ENCODE results near the gene COMMD1.

Gene COMMD1

DNA sequence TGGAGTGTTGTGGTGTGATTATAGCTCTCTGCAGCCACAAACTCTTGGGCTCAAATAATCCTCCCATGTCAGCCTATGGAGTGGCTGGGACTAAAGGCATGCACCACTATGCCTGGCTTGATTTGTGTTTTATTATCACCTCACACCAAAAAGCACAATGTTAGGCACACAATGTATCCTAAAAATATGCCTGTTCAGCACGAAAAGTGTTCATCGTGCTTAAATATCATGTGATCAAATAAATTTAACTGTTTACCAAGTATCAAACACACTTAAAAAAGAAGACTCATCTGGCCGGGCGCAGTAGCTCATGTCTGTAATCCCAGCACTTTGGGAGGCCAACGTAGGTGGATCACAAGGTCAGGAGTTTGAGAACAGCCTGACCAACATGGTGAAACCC is 22.6 kb upstream of the COMMD1 start:
- TF ChIP-seq, protein P1, sequence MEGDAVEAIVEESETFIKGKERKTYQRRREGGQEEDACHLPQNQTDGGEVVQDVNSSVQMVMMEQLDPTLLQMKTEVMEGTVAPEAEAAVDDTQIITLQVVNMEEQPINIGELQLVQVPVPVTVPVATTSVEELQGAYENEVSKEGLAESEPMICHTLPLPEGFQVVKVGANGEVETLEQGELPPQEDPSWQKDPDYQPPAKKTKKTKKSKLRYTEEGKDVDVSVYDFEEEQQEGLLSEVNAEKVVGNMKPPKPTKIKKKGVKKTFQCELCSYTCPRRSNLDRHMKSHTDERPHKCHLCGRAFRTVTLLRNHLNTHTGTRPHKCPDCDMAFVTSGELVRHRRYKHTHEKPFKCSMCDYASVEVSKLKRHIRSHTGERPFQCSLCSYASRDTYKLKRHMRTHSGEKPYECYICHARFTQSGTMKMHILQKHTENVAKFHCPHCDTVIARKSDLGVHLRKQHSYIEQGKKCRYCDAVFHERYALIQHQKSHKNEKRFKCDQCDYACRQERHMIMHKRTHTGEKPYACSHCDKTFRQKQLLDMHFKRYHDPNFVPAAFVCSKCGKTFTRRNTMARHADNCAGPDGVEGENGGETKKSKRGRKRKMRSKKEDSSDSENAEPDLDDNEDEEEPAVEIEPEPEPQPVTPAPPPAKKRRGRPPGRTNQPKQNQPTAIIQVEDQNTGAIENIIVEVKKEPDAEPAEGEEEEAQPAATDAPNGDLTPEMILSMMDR (IDR thresholded peaks at IDR 0.05; ENCODE audit: extremely low read depth, missing control alignments) = no peak
- DNase-seq (ENCODE audit: low spot score) = no peak

DNA sequence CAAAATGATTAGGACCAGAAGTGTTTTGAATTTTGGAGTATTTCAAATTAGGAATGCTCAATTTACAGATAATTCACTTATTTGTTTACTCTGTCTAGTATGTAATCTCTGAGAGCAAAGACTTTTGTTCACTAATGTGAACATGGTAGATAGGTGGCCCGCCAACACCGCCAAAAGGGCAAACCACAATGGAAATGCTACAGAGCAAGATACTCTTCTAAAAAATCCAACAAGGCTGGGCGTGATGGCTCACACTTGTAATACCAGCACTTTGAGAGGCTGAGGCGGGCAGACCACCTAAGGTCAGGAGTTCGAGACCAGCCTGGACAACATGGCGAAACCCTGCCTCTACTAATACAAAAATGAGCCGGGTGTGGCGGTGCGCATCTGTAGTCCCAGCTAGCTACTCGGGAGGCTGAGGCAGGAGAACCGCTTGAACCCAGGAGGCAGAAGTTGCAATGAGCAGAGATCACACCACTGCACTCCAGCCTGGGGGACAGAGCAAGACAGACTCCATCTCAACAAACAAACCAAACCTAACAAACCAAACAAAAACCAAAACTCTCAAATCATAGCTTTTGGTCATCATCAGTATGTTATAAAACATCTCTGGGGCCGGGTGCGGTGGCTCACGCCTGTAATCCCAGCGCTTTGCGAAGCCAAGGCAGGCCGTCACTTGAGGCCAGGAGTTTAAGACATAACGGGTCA is 19.4 kb upstream of the COMMD1 start:
- no peak for DNase-seq (ENCODE audit: low spot score)
- TF ChIP-seq, protein P1 (IDR thresholded peaks at IDR 0.05; ENCODE audit: extremely low read depth, missing control alignments) = no peak

DNA sequence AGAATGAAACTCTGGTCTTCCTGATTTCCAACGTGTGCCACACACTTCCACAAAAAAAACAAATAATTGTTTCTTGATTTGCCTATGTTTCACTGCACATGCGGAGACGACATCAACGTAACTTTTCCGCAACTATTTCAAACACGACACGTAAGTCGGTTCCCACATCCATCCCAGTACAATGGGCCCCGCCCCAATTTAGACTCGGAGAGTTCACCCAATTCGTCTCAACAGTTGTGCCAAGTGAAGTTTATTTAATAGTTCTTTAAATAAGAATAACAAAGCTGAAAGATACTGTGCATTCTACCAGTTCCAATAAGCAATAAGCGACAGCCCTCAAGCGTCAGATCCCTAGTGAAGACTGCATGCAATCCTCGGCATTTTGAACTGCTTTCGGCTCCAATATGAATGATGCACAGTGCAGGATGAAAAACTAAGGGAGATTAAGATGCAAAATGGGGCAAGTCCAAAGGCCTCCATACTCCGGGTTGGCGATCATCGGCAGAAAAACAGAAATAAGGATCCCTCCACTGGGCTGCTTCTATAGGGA is 17.7 kb upstream of the COMMD1 start:
- TF ChIP-seq, protein P1 (IDR thresholded peaks at IDR 0.05; ENCODE audit: extremely low read depth, missing control alignments) = no peak
- no peak for DNase-seq (ENCODE audit: low spot score)

DNA sequence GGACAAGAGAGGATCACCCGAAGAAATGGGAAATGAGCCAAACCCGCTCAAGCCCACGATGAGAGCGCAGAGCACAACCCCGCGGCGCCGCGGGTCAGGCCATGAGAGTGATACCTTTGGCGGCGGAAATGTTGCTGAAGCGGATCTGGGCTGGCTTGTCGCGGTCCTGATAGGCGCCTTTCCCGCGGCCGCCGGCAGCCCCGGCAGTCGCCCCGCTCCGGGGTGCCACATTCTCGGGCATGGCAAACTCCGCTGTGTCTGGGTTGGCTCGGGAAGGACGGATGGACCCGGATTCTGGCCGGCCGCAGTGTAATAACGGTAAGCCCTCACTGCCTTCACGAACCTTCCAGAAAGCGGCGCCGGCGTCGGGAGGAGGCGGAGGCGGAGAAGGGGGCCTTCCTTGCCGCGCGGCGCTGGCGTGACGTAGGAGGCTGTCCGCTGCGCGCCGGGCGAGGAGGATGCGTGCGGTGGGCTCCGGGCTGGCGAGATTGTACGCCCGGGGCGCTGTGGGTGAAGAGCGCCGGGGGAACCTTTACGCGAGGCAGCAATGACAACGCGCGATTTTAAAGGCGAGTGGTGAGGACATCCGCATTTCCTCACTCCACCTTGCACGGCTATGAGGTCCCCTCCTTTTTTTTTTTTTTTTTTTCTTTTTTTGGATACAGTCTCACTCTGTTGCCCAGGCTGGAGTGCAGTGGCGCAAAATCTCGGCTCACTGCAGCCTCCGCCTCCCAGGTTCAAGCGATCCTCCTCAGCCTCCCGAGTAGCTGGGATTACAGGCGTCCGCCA is 17.0 kb upstream of the COMMD1 start, which contains the start of gene CCT4:
Gene CCT4 (minus strand): TSS at position 390 of the 789 bp plus-strand sequence. CDS start 149 bp downstream, at position 241.
- DNase-seq (ENCODE audit: low spot score) = peak; percentile 86

DNA sequence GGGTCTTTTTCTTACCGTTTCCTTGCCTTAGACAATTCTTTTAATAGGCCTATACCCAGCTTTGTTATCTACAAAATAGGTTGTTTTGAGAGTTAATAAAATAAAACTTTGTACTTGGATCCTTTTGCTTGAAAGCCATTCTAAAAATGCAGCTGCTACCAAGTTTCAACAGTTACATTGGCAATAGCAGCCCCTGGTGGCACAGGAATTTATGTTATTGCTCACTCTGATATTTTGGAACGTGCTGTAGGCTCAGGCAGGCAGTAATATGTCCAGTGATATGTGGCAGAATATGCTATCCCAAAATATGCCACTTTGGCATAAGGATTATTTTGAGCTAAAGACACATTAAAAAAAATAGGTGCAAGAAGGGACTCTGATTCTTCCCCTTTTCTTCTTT is 6.7 kb upstream of the COMMD1 start:
- DNase-seq (ENCODE audit: low spot score) = no peak
- TF ChIP-seq, protein P1 (IDR thresholded peaks at IDR 0.05; ENCODE audit: extremely low read depth, missing control alignments) = peak; percentile 23

More for the DNA sequence above, 17.0 kb upstream of the COMMD1 start, which contains the start of gene CCT4:
- TF ChIP-seq, protein P1 (IDR thresholded peaks at IDR 0.05; ENCODE audit: extremely low read depth, missing control alignments) = no peak

DNA sequence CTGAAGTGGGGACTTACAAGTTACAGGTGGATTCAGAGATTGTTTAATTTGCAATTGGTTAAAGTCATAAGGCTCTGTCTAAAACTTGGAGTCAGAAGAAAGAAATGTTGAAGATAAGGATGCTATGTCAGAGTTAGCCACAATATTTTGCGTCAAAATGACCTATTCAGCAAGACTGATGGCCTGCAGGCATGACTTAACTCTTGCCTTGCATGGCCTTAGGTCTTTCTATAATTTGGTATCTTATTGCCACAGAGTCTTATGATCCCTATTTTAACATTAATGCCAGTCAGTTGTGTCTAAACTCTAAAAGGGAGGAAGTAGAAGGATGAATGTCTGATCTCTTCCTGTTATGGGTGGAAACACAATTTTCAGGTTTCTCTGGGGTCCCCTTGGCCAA is 5.2 kb upstream of the COMMD1 start:
- DNase-seq (ENCODE audit: low spot score) = no peak
- TF ChIP-seq, protein P1 (IDR thresholded peaks at IDR 0.05; ENCODE audit: extremely low read depth, missing control alignments) = no peak

DNA sequence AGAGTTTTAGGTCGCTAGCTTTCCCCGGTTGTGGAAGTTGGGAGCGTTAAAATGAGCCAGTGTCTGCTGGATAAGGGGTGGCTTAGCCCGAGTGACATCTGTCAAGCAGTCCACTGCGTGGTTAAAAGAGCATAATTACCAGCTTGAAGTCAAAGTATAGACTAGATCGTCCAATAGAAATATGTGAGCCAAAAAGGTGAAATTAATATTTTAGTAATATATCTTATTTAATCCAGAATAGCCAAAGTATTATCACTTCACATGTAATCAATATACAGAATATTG is 654 bp downstream of the COMMD1 start:
- TF ChIP-seq, protein P1 (IDR thresholded peaks at IDR 0.05; ENCODE audit: extremely low read depth, missing control alignments) = no peak
- no peak for DNase-seq (ENCODE audit: low spot score)

All from GM20000 (cell line).